Stimulated activated CD8-positive, alpha-beta memory T cell treated with anti-CD3 and anti-CD28 coated beads, Interleukin-15, amount 100 ng/mL, for 1 hour (primary cell): ENCODE results near the gene CHRM4.
"Not testable (repeated sequence)": the region's sequence is repeated elsewhere in the genome, so short reads cannot be mapped to it uniquely, and the experiment has no call there.

Experiments used
- DNase-seq: peaks from one replicate; pipeline ENCODE4 v3.0.0-alpha.2; 2020; ENCODE audit warnings: low read depth

Gene CHRM4

DNA sequence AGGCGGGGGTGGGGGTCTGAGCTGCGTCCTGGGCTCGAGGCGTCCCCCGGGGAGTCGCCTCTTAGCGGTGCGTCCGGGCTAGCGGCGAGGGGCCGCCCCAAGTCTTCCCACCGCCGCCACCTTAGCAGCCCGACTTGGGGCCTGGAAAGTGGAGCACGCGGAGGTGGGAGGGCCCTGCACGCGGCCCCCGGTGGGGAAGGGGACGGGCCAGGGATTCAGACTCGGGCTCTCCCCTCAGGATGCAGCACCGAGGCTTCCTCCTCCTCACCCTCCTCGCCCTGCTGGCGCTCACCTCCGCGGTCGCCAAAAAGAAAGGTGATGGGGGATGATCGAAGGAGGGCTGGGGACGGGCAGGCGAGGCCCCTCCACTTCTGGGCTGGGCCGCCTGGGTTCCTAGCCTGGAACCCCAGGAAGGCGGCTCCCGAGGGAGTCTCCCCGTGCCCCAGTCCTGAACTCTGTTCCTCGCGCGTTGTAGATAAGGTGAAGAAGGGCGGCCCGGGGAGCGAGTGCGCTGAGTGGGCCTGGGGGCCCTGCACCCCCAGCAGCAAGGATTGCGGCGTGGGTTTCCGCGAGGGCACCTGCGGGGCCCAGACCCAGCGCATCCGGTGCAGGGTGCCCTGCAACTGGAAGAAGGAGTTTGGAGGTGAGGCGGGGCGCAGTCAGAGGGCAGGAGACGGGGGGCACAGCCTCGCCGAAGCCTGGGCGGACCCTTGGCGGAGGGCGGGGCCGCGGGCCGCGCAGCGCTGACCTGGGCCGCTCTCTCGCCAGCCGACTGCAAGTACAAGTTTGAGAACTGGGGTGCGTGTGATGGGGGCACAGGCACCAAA, 9.5 kb downstream of the CHRM4 start:
- no peak for DNase-seq

- DNase-seq, result no peak
Measured at GRCh38 chr11:46381048-46381818, 10.3 kb downstream of the CHRM4 start, which contains the start of gene MDK. Gene MDK, plus strand, starts transcription at chr11:46381669. Its CDS starts 389 bp downstream, at chr11:46382058.

GRCh38 chr11:46380340-46381047, 11.1 kb downstream of the CHRM4 start:
- DNase-seq, result no peak

DNA sequence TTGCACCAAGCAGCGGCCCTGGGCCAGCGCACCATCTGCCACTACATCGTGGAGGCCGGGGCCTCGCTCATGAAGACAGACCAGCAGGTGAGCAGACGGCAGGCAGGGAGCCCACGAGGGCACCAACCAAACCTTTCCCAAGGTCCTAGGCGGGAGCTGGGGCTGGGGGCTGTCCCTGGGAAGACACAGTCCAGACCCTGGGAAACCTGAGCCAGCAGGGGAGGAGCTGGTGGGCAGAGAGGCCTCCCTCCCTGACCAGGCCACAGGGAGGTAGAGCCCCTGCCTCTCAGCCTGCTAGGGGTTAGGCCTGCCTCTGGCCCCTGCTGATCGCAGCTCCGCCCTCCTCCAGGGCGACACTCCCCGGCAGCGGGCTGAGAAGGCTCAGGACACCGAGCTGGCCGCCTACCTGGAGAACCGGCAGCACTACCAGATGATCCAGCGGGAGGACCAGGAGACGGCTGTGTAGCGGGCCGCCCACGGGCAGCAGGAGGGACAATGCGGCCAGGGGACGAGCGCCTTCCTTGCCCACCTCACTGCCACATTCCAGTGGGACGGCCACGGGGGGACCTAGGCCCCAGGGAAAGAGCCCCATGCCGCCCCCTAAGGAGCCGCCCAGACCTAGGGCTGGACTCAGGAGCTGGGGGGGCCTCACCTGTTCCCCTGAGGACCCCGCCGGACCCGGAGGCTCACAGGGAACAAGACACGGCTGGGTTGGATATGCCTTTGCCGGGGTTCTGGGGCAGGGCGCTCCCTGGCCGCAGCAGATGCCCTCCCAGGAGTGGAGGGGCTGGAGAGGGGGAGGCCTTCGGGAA, 11.9 kb downstream of the CHRM4 start:
- not testable (repeated sequence) for DNase-seq

- no peak for DNase-seq
Measured at GRCh38 chr11:46378811-46379481, 12.6 kb downstream of the CHRM4 start.

GRCh38 chr11:46378296-46378695, 13.3 kb downstream of the CHRM4 start:
- DNase-seq, result no peak

DNA sequence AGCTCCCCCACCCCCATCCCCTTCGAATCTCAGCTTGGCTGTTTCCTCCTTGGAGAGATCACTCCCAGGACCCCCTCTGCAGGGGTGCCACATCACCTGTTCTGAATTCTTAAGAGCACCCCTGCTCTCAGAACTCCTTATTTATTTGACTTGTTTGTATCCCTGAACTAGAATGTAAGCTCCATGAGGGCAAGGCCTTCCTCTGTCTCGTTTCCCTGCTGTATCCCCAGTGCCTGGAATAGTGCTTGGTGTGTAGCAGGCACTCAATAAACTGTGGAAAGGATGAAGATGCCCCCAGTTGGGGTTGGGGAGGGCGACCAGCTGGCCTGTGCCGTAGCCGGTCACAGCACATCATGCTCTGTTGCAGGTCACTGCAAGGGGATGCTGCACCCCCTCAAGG, 13.7 kb downstream of the CHRM4 start:
- no peak for DNase-seq

GRCh38 chr11:46377290-46377689, 14.3 kb downstream of the CHRM4 start:
- no peak for DNase-seq

DNA sequence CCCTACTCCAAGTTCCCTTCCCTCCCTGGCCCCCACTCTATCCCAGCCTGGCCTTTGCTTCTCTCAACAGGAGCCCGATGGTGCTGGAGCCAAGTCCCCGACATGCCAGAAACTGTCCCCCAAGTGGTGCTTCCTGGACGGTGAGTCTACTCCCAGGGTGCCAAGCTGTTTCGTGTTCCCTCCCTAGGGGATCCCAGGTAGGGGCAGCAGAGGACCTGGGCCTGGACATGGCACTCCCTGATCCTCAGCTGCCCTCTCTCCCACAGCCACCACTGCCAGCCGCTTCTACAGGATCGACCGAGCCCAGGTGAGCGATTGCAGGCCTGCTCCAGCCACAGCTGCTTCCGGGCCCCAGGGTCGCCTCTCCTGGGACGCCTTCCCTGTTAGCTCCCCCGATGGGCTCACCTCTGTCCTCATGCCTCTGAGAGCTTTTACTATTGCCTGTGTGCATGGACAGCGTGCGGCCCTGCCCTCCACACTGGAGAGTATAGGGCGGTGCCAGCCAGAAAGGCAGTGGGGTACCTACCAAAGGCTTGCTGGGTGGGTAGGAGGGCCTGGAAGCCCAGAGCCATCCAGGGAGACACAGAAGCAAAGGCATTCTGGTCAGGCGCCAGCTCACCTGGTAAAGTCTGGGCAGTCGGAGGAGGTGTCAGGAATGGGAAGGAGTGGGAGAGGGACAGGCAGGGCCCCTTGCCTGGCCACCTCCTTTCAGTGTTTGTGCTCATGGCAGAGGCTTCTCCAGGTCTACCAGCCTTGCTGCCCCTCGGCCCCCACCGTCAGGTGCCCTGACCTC, 15.1 kb downstream of the CHRM4 start:
- no peak for DNase-seq

- DNase-seq, result no peak
Measured at GRCh38 chr11:46375392-46376101, 16.0 kb downstream of the CHRM4 start.

DNA sequence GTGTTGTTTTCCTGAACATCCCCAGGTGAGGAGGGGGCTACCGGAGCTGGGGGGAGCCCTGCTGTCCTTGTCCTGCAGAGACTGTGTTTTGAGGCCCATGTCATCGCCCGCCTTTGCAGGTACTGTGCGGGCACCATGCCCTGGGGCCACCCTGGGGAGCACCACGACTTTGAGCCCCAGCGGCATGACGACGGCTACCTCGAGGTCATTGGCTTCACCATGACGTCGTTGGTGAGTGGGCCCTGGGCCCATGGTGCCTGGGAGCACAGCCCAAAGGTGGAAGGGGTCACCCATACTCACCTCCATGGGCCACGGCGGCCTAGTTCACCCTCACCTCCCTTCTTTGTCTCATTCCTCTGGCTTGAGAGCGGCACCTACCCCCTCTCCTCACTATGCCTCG, 16.8 kb downstream of the CHRM4 start:
- no peak for DNase-seq

DNA sequence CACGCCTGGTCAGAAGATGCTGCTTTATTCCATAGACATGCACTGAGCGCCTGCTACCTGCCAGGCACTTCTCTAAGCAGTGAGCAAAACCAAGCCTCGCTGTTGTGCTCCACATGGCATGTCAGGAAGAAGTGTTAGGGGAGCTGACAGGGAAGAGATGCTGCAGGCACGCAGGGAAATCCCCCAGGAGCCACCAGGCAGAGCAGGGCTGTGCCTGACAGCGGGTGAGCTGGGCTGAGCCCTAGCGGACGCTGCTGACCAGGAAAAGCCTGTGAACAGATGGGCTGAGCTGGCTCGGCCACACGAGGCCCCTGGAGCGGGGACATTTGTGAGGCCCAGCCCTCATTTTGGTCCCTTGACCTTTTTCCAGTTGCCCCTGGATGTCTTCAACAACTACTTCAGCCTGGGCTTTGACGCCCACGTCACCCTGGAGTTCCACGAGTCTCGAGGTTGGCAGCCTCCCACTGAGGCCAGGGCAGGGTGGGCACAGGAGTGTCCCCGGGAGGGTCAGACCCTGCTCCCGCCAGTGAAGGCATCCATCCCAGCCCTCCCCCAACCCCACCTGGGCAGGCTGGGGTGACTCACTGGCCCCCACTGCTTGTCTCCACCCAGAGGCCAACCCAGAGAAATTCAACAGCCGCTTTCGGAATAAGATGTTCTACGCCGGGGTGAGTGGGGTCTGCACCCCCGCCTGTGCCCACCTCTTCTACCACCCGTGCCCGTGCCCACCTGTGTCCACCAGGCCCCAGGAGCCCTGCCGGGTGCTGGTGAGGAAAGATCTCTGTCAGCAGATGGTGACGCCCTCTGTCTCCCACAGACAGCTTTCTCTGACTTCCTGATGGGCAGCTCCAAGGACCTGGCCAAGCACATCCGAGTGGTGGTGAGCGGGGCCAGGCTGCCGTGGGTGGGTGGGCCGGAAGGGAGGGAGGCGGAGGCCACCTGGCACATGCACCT, 17.5 kb downstream of the CHRM4 start:
- no peak for DNase-seq

DNA sequence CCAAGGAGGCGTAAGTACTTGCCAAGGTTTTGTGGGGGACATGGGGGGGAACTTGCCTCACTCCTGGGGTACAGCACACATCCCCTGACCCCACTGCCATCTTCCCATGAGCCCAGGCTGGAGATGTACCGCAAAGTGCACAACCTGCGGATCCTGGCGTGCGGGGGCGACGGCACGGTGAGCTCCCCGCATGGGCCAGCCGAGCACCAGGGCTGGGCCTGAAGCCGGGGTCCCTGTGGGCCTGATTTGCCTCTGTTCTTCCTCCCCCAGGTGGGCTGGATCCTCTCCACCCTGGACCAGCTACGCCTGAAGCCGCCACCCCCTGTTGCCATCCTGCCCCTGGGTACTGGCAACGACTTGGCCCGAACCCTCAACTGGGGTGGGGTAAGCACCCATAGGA, 19.1 kb downstream of the CHRM4 start:
- DNase-seq, result not testable (repeated sequence)

GRCh38 chr11:46372086-46372485, 19.5 kb downstream of the CHRM4 start:
- DNase-seq, result no peak

GRCh38 chr11:46371262-46371661, 20.3 kb downstream of the CHRM4 start:
- not testable (repeated sequence) for DNase-seq

- no peak for DNase-seq
Measured at GRCh38 chr11:46370253-46370652, 21.3 kb downstream of the CHRM4 start.

- DNase-seq, result no peak
Measured at GRCh38 chr11:46369458-46370152, 22.0 kb downstream of the CHRM4 start.

DNA sequence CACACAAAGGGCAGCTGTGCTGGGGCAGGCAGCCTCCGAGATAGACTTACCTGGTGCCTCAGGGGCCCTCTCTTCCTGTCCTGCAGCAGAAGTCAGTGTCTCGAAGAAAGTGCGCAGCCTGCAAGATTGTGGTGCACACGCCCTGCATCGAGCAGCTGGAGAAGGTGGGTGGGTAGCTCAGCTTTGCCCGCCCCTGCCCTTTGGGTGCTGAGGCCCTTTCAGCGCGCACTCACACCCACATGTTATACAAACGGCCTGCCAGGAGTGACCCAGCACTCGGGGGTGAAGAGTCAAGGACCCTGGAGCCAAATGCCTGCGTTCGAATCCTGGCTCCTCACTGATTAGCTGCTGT, 23.7 kb downstream of the CHRM4 start:
- no peak for DNase-seq
